CD4-positive, alpha-beta memory T cell (primary cell): ENCODE data around the gene ARVCF. TPM values are rescaled to one million over a fixed set of nuclear protein-coding genes. Genes with fewer than 3 reads are reported as not detected.

ENCODE experiments used
- CTCF ChIA-PET: fragments of 350-600 bp; sonication (Branson Sonifier 250); formaldehyde crosslinking; loops from one replicate; lab custom pipeline; 2021; ENCODE audit warnings: inconsistent platforms; ENCODE audit not compliant: partially characterized antibody; lab: Charles Lee
- POLR2A ChIA-PET: fragments of 350-600 bp; sonication (Branson Sonifier 250); formaldehyde crosslinking; loops from one replicate; lab custom pipeline; 2021; ENCODE audit not compliant: partially characterized antibody; lab: Charles Lee
- DNase-seq, 5 donors: peaks; one replicate each; pipeline versions ENCODE4 v3.0.0 to v3.0.0-alpha.2; 2020 to 2022; ENCODE audit warnings: mixed read lengths in 1 of 5
- H3K27ac ChIP-seq: one replicate; pipeline ENCODE4 v1.7.0; 2013; ENCODE audit warnings: low read depth, low read length
- H3K27me3 ChIP-seq: 2 replicates; pipeline ENCODE4 v1.7.0; 2013; ENCODE audit warnings: mild to moderate bottlenecking, low read length, moderate library complexity; ENCODE audit not compliant: insufficient read depth
- H3K36me3 ChIP-seq: 2 replicates; pipeline ENCODE4 v1.7.0; 2013; ENCODE audit warnings: mild to moderate bottlenecking, low read length, moderate library complexity; ENCODE audit not compliant: insufficient read depth
- H3K4me1 ChIP-seq: 2 replicates; pipeline ENCODE4 v1.7.0; 2013; ENCODE audit warnings: mild to moderate bottlenecking, low read length, moderate library complexity; ENCODE audit not compliant: insufficient read depth
- H3K4me3 ChIP-seq, 2 donors: one replicate each; pipeline ENCODE4 v1.7.0; 2013; ENCODE audit warnings: low read length in 2 of 2, mild to moderate bottlenecking in 1 of 2
- H3K9me3 ChIP-seq, 2 donors: one replicate each; pipeline ENCODE4 v1.7.0; 2013; ENCODE audit warnings: low read length in 2 of 2, control low read depth in 1 of 2; ENCODE audit not compliant: control insufficient read depth in 1 of 2
- H3K27ac Mint-ChIP-seq, 7 donors: one replicate each; pipeline ENCODE4 v1.8.0; 2020 to 2021; ENCODE audit warnings: mixed read lengths in 7 of 7, mild to moderate bottlenecking in 6 of 7, inconsistent platforms in 3 of 7, moderate library complexity in 3 of 7
- H3K27me3 Mint-ChIP-seq, 2 donors: one replicate each; pipeline ENCODE4 v1.8.0; 2020 to 2021; ENCODE audit warnings: mixed read lengths in 2 of 2
- H3K36me3 Mint-ChIP-seq, 2 donors: one replicate each; pipeline ENCODE4 v1.8.0; 2020 to 2021; ENCODE audit warnings: mixed read lengths in 2 of 2, inconsistent platforms in 1 of 2, mild to moderate bottlenecking in 1 of 2
- H3K4me1 Mint-ChIP-seq, 4 donors: one replicate each; pipeline ENCODE4 v1.8.0; 2020 to 2021; ENCODE audit warnings: mixed read lengths in 4 of 4, mild to moderate bottlenecking in 1 of 4
- H3K4me3 Mint-ChIP-seq, 8 donors: one replicate each; pipeline ENCODE4 v1.8.0; 2020 to 2021; ENCODE audit warnings: mixed read lengths in 8 of 8, mild to moderate bottlenecking in 7 of 8, moderate library complexity in 6 of 8, inconsistent platforms in 3 of 8
- H3K9me3 Mint-ChIP-seq, 8 donors: one replicate each; pipeline ENCODE4 v1.8.0; 2020 to 2021; ENCODE audit warnings: mixed read lengths in 8 of 8, mild to moderate bottlenecking in 5 of 8, inconsistent platforms in 3 of 8, moderate library complexity in 1 of 8
- intact Hi-C: fragments of 100-400 bp; cut with micrococcal nuclease; formaldehyde crosslinking; loops from one replicate; pipeline ENCODE4 v1.15.1; 2023
- polyA plus RNA-seq, 2 donors: library from polyadenylated mRNA; unstranded; fragments of 300-500 nt; fragmentation: Illumina TruSeq; gene quantifications; one replicate each; pipeline ENCODE4 v1.2.3, GENCODE V29; 2021
- total RNA-seq, 2 experiments: library from RNA; stranded (reverse); gene quantifications; one replicate each; pipeline ENCODE4 v1.2.3, GENCODE V29; 2021

Gene ARVCF
- total and polyA plus RNA-seq, 4 experiments from 2014 or later, result 0.28 to 4.2 (median 3.5) TPM; not detected in 1

DNA sequence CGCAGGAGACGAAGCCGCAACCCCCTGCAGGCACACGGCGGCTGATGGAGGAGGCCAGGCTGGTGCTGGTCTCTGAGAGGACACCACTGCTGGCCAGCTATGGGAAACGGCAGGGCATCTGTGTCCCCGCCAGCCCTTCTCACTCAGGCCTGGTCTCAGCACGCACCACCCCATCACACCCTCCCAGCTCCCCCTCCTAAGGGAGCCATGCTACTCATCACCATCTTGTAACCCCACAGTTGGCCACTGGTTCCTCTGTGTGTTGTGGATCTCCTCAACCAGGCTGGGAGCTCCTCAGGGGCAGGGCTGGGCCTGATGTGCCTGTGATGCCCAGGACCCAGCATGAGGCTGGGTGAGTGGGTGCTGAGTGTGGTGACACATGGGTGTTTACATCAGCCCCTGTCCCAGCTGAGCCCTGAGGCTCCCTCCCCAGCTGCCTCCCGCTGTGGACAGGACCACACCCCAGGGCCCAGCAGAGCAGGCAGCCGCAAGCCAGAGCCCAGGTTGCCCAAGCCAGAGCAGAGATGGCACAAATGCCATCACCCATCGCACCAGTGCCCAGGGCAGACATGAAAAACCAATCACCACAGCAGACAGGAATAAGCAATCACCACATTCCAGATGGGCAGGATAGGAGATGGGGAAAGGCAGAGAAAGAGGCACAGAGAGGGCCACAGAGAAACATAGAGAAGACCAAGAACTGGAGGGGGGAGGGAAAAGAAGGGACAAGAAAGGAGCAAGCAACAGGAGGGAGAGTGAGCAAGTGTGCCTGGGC, 8.2 kb downstream of the ARVCF start:
- DNase-seq, result no peak
- H3K9me3 Mint-ChIP-seq, result peaks cover 0 to 12% (median 7%) of the 10 kb centered on the region in 8 donors
- CTCF ChIA-PET, result no interaction called here

DNA sequence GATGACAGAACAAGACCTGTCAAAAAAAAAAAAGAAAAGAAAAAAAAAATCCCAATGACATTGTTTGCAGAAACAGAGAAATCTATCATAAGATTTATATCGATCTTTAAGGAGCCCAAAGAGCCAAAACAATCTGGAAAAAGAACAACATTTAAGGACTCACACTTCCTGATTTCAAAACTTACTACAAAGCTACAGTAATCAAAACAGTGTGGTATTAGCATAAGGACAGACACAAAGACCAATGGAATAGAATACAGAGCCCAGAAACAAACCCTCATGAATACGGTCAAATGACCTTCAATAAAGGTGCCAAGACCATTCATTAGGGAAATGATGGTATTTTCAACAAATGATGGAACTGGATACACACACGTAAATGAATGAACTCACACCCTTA, 12.2 kb downstream of the ARVCF start:
- Histone ChIP-seq H3K36me3 (no peaks in the 10 kb centered on the region), H3K4me3 (no peak overlapping the region), H3K27ac (no peak overlapping the region), H3K27me3 (no peaks in the 10 kb centered on the region), H3K4me1 (peaks cover 3% of the 10 kb centered on the region), H3K9me3 (no peaks in the 10 kb centered on the region)
- intact Hi-C loops, result no loop called here
- Mint-ChIP-seq H3K4me3 (no peak overlapping the region), H3K27ac (peak overlapping the region in 1 of 7 donors; percentile 37), H3K27me3 (no peaks in the 10 kb centered on the region), H3K9me3 (peaks cover 0 to 20% (median 15%) of the 10 kb centered on the region in 8 donors), H3K36me3 (peaks cover 0 to 6% of the 10 kb centered on the region in 2 donors), H3K4me1 (no peaks in the 10 kb centered on the region)
- no peak for DNase-seq
- ChIA-PET POLR2A (no interaction called here), CTCF (no interaction called here)

More for the DNA sequence above, 8.2 kb downstream of the ARVCF start:
- Histone ChIP-seq H3K27ac (no peak overlapping the region), H3K4me1 (peaks cover 24% of the 10 kb centered on the region), H3K36me3 (no peaks in the 10 kb centered on the region), H3K9me3 (no peaks in the 10 kb centered on the region), H3K4me3 (no peak overlapping the region), H3K27me3 (no peaks in the 10 kb centered on the region)
- H3K27me3 Mint-ChIP-seq, result peaks cover 0 to 2% of the 10 kb centered on the region in 2 donors
- intact Hi-C loops, result no loop called here
- H3K4me3 Mint-ChIP-seq, result no peak overlapping the region
- H3K27ac Mint-ChIP-seq, result no peak overlapping the region
- H3K36me3 Mint-ChIP-seq, result peaks cover 0 to 4% of the 10 kb centered on the region in 2 donors
- H3K4me1 Mint-ChIP-seq, result no peaks in the 10 kb centered on the region
- POLR2A ChIA-PET, result no interaction called here

DNA sequence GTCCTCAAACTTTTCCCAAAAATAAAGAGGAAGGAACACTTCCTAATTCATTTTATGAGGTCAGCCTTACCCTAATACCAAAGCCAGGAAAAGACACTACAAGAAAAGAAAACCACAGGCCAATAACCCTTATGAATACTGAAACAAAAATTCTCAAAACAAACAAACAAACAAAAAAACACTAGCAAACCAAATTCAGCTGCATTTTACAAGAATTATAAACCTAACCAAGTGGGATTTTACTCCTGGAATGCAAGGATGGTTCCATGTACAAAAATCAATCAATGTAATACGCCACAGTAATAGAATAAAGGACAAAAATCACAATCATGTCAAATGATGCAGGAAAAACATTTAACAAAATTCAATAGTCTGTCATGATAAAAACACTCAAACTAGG, 13.3 kb downstream of the ARVCF start:
- Mint-ChIP-seq H3K9me3 (peaks cover 0 to 20% (median 15%) of the 10 kb centered on the region in 8 donors), H3K36me3 (peaks cover 0 to 6% of the 10 kb centered on the region in 2 donors), H3K4me1 (no peaks in the 10 kb centered on the region), H3K27ac (no peak overlapping the region), H3K27me3 (no peaks in the 10 kb centered on the region), H3K4me3 (no peak overlapping the region)
- no peaks in the 10 kb centered on the region for H3K36me3 ChIP-seq
- intact Hi-C loops, result no loop called here
- no peak overlapping the region for H3K4me3 ChIP-seq
- no peak for DNase-seq
- CTCF ChIA-PET, result no interaction called here
- H3K9me3 ChIP-seq, result no peaks in the 10 kb centered on the region
- POLR2A ChIA-PET, result interaction anchor here (1.2 kb wide), 1 partner anchor 18 kb away, joined by 3 read pairs; no protein-coding TSS in a partner anchor
- H3K27me3 ChIP-seq, result no peaks in the 10 kb centered on the region
- H3K4me1 ChIP-seq, result no peaks in the 10 kb centered on the region
- H3K27ac ChIP-seq, result no peak overlapping the region

DNA sequence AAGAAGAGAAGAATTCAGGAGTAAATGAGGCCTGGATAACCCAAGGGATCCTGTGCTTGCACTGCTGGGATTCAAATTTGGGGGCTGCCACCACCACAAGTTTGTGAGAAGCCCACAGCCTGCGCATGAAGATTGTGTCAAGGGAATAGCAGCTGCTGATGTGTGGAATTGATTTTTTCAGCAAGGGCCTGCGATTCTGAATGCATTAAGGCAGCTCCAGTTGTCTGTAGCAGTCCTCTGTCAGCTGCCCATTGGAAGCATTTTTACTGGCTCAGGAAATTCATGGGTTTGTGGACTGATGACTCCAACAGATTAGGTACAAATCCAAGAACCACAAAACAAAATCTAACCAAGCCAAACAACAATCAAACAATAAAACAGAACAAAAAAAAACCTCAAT, 14.0 kb downstream of the ARVCF start:
- Histone ChIP-seq H3K4me1 (no peaks in the 10 kb centered on the region), H3K9me3 (no peaks in the 10 kb centered on the region), H3K27me3 (no peaks in the 10 kb centered on the region), H3K4me3 (no peak overlapping the region), H3K27ac (no peak overlapping the region), H3K36me3 (no peaks in the 10 kb centered on the region)
- POLR2A ChIA-PET, result interaction anchor here (1.2 kb wide), 1 partner anchor 19 kb away, joined by 3 read pairs; no protein-coding TSS in a partner anchor
- peaks cover 0 to 20% (median 15%) of the 10 kb centered on the region in 8 donors for H3K9me3 Mint-ChIP-seq
- H3K27me3 Mint-ChIP-seq, result no peaks in the 10 kb centered on the region
- DNase-seq, result no peak
- no peaks in the 10 kb centered on the region for H3K4me1 Mint-ChIP-seq
- CTCF ChIA-PET, result no interaction called here
- intact Hi-C loops, result no loop called here
- H3K36me3 Mint-ChIP-seq, result peaks cover 0 to 6% of the 10 kb centered on the region in 2 donors
- no peak overlapping the region for H3K4me3 Mint-ChIP-seq
- H3K27ac Mint-ChIP-seq, result no peak overlapping the region

DNA sequence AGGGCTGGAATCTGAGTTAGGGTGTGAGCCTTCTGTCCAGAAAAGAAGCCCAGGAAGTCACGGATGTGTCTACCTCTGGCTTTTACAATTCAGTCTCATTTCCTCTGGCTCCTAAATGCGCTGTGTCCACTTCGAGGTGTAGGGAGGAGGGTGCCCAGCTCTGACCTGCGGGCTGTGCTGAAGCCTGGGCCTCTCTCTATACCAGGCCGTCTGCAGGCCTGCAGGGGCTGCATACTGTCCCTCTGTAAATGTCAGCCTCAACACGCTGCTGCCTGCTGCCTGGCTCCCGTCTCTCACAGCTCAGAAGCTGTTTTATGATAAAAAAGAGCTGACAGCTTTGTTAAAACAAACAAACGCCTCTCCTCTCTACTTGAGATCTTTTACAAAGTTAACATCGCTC, 14.5 kb downstream of the ARVCF start:
- Histone ChIP-seq H3K27ac (no peak overlapping the region), H3K4me1 (no peaks in the 10 kb centered on the region), H3K27me3 (no peaks in the 10 kb centered on the region), H3K36me3 (no peaks in the 10 kb centered on the region), H3K9me3 (no peaks in the 10 kb centered on the region), H3K4me3 (no peak overlapping the region)
- H3K36me3 Mint-ChIP-seq, result peaks cover 0 to 6% of the 10 kb centered on the region in 2 donors
- intact Hi-C loops, result no loop called here
- H3K4me1 Mint-ChIP-seq, result no peaks in the 10 kb centered on the region
- no peak overlapping the region for H3K4me3 Mint-ChIP-seq
- no peak for DNase-seq
- no peak overlapping the region for H3K27ac Mint-ChIP-seq
- no peaks in the 10 kb centered on the region for H3K27me3 Mint-ChIP-seq
- H3K9me3 Mint-ChIP-seq, result peaks cover 0 to 20% (median 15%) of the 10 kb centered on the region in 8 donors
- ChIA-PET POLR2A (no interaction called here), CTCF (no interaction called here)

- CTCF ChIA-PET, result no interaction called here
- no peak overlapping the region for H3K4me3 Mint-ChIP-seq
- DNase-seq, result no peak
Observed at GRCh38 chr22:20001082-20001638, 15.5 kb downstream of the ARVCF start.

GRCh38 chr22:20000246-20001081, 16.2 kb downstream of the ARVCF start:
- Mint-ChIP-seq H3K4me1 (no peaks in the 10 kb centered on the region), H3K4me3 (no peak overlapping the region), H3K36me3 (peaks cover 0 to 6% of the 10 kb centered on the region in 2 donors), H3K27me3 (no peaks in the 10 kb centered on the region), H3K27ac (no peak overlapping the region), H3K9me3 (peaks cover 0 to 20% (median 15%) of the 10 kb centered on the region in 8 donors)
- intact Hi-C loops, result no loop called here
- POLR2A ChIA-PET, result no interaction called here
- CTCF ChIA-PET, result no interaction called here
- no peak for DNase-seq
- H3K27me3 ChIP-seq, result no peaks in the 10 kb centered on the region
- H3K36me3 ChIP-seq, result no peaks in the 10 kb centered on the region
- H3K4me1 ChIP-seq, result no peaks in the 10 kb centered on the region
- H3K4me3 ChIP-seq, result no peak overlapping the region
- no peaks in the 10 kb centered on the region for H3K9me3 ChIP-seq
- no peak overlapping the region for H3K27ac ChIP-seq

More at GRCh38 chr22:20001082-20001638, 15.5 kb downstream of the ARVCF start:
- H3K36me3 ChIP-seq, result no peaks in the 10 kb centered on the region
- peaks cover 0 to 6% of the 10 kb centered on the region in 2 donors for H3K36me3 Mint-ChIP-seq
- H3K9me3 Mint-ChIP-seq, result peaks cover 0 to 20% (median 15%) of the 10 kb centered on the region in 8 donors
- POLR2A ChIA-PET, result no interaction called here
- H3K27me3 ChIP-seq, result no peaks in the 10 kb centered on the region
- no peak overlapping the region for H3K4me3 ChIP-seq
- H3K4me1 Mint-ChIP-seq, result no peaks in the 10 kb centered on the region
- H3K9me3 ChIP-seq, result no peaks in the 10 kb centered on the region
- no peak overlapping the region for H3K27ac Mint-ChIP-seq
- no peaks in the 10 kb centered on the region for H3K27me3 Mint-ChIP-seq
- H3K4me1 ChIP-seq, result no peaks in the 10 kb centered on the region
- no peak overlapping the region for H3K27ac ChIP-seq
- intact Hi-C loops, result no loop called here
